Body of pancreas (tissue), 4 donors: ENCODE measurements around the gene ANO2.

Source experiments
- CTCF ChIP-seq, 7 experiments: fragments of 450-650 bp in 4 of 7; fragments of 200-600 bp in 3 of 7; sonication (generic) in 3 of 7; IDR thresholded peaks; one replicate each; pipeline ENCODE4 v1.5.1; 2016 to 2019; ENCODE audit warnings: antibody characterized with exemption in 7 of 7
- POLR2A ChIP-seq, 3 donors: fragments of 450-650 bp; IDR thresholded peaks; one replicate each; pipeline ENCODE4 v1.6.1; 2016; ENCODE audit warnings: antibody characterized with exemption in 3 of 3, mild to moderate bottlenecking in 2 of 3

DNA sequence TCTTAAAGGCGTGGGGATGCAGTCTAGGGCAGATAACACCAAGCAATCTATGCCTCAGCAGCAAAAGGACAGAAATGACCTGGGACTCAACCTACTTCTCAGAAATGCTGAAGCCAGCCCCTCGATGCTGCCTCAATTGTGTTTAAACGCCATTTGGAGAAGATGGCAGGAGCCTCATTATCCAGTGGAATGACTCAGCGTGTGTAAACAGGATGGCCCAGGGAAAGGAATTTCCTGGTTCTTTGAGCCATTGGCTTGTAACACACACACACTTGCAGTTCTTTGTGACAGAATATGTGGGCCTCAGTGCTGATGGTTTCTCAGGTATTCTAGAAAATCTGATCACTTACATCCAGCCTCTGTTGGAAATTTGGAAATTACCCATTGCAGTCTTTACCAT, 358.9 kb downstream of the ANO2 start:
- no peak for TF ChIP-seq POLR2A (IDR thresholded peaks at IDR 0.05)
- TF ChIP-seq CTCF (IDR thresholded peaks at IDR 0.05), result no peak
